Naive thymus-derived CD4-positive, alpha-beta T cell (primary cell): ENCODE data around the gene MROH7. TPM values are rescaled to one million over a fixed set of nuclear protein-coding genes. Genes with fewer than 3 reads are reported as not detected.

Experiments
- ATAC-seq: fragments of 150-1000 bp; cut with Tn5 transposase; 2 replicates; pipeline ENCODE4 v1.10.0; 2021; ENCODE audit warnings: mild to moderate bottlenecking, moderate library complexity
- CTCF ChIA-PET: fragments of 350-600 bp; sonication (Branson Sonifier 250); formaldehyde crosslinking; loops from one replicate; lab custom pipeline; 2021; ENCODE audit warnings: antibody characterized with exemption; lab: Charles Lee
- POLR2A ChIA-PET: fragments of 350-600 bp; sonication (Branson Sonifier 250); formaldehyde crosslinking; loops from one replicate; lab custom pipeline; 2021; ENCODE audit warnings: antibody characterized with exemption, inconsistent platforms; lab: Charles Lee
- DNase-seq, 9 donors: peaks; one replicate each; pipeline versions ENCODE4 v3.0.0 to v3.0.0-alpha.2; 2020 to 2022; ENCODE audit warnings: mixed read lengths in 1 of 9
- H3K27ac ChIP-seq: one replicate; pipeline ENCODE4 v1.7.0; 2013; ENCODE audit warnings: mild to moderate bottlenecking, low read depth, low read length, moderate library complexity
- H3K27me3 ChIP-seq, 2 donors: one replicate each; pipeline ENCODE4 v1.7.0; 2013; ENCODE audit warnings: low read length in 2 of 2, mild to moderate bottlenecking in 2 of 2, moderate library complexity in 2 of 2; ENCODE audit not compliant: control insufficient read depth in 2 of 2, insufficient read depth in 2 of 2
- H3K36me3 ChIP-seq, 3 experiments: 1 replicate in 2 of 3; 2 replicates in 1 of 3; pipeline ENCODE4 v1.7.0; 2013; ENCODE audit warnings: low read length in 3 of 3, mild to moderate bottlenecking in 3 of 3, moderate library complexity in 1 of 3; ENCODE audit not compliant: insufficient read depth in 3 of 3, control insufficient read depth in 2 of 3
- H3K4me1 ChIP-seq, 2 donors: one replicate each; pipeline ENCODE4 v1.7.0; 2013; ENCODE audit warnings: low read length in 2 of 2, mild to moderate bottlenecking in 2 of 2, moderate library complexity in 1 of 2; ENCODE audit not compliant: control insufficient read depth in 2 of 2, insufficient read depth in 2 of 2
- H3K4me3 ChIP-seq: 2 replicates; pipeline ENCODE4 v1.7.0; 2013; ENCODE audit warnings: mild to moderate bottlenecking, low read length
- H3K9me3 ChIP-seq, 3 experiments: 1 replicate in 2 of 3; 2 replicates in 1 of 3; pipeline ENCODE4 v1.7.0; 2013; ENCODE audit warnings: low read length in 3 of 3; ENCODE audit not compliant: control insufficient read depth in 2 of 3
- H3K27ac Mint-ChIP-seq, 9 donors: one replicate each; pipeline ENCODE4 v1.8.0; 2020 to 2022; ENCODE audit warnings: mixed read lengths in 9 of 9, mild to moderate bottlenecking in 8 of 9, moderate library complexity in 5 of 9, inconsistent platforms in 2 of 9
- H3K27me3 Mint-ChIP-seq, 5 donors: one replicate each; pipeline ENCODE4 v1.8.0; 2021 to 2022; ENCODE audit warnings: mixed read lengths in 5 of 5, mild to moderate bottlenecking in 1 of 5
- H3K36me3 Mint-ChIP-seq, 5 donors: one replicate each; pipeline ENCODE4 v1.8.0; 2020 to 2022; ENCODE audit warnings: mixed read lengths in 5 of 5, mild to moderate bottlenecking in 3 of 5, inconsistent platforms in 1 of 5
- H3K4me1 Mint-ChIP-seq, 7 donors: one replicate each; pipeline ENCODE4 v1.8.0; 2020 to 2022; ENCODE audit warnings: mixed read lengths in 7 of 7, mild to moderate bottlenecking in 3 of 7, inconsistent platforms in 1 of 7
- H3K4me3 Mint-ChIP-seq, 10 donors: one replicate each; pipeline ENCODE4 v1.8.0; 2020 to 2022; ENCODE audit warnings: mild to moderate bottlenecking in 10 of 10, mixed read lengths in 10 of 10, moderate library complexity in 6 of 10, inconsistent platforms in 2 of 10
- H3K9me3 Mint-ChIP-seq, 11 donors: one replicate each; pipeline ENCODE4 v1.8.0; 2020 to 2022; ENCODE audit warnings: mixed read lengths in 11 of 11, mild to moderate bottlenecking in 4 of 11, inconsistent platforms in 1 of 11, moderate library complexity in 1 of 11
- intact Hi-C, 2 donors: fragments of 100-400 bp; cut with micrococcal nuclease; formaldehyde crosslinking; loops; one replicate each; pipeline ENCODE4 v1.15.1; 2023
- polyA plus RNA-seq, 2 donors: library from polyadenylated mRNA; unstranded; fragments of 300-500 nt; fragmentation: Illumina TruSeq; gene quantifications; one replicate each; pipeline ENCODE4 v1.2.3, GENCODE V29; 2021
- total RNA-seq, 6 experiments: library from RNA in 5 of 6; stranded (reverse) in 5 of 6; gene quantifications; 1 replicate in 5 of 6; 2 replicates in 1 of 6; pipeline ENCODE4 v1.2.3 and lab custom pipeline; 2021 to 2026

The MROH7 gene
- total and polyA plus RNA-seq, 7 experiments from 2014 or later, result 0.15 to 1.9 (median 0.33) TPM; not detected in 3

DNA sequence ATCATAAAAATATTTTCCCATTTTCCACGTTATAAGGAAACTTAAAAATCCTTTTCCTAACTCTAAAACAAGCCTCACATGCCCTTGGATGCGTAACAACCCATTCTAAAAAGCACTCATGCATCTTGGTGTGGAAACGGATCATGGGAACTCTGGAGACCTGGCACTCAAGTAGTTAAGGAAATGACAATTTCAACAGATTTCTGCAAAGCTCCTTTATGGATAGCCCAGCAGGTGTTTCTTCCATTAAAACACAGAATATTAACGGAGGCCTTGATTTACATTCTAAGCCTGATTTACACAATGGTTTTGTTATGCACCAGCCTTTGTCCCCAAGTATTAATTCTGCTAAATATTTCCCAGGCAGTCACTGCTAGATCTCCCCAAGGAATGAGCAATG lies 109.8 kb downstream of the MROH7 start:
- Histone ChIP-seq H3K4me3 (no peak overlapping the region), H3K4me1 (no peaks in the 10 kb centered on the region), H3K27ac (no peak overlapping the region), H3K9me3 (no peaks in the 10 kb centered on the region), H3K27me3 (no peaks in the 10 kb centered on the region), H3K36me3 (peaks cover 0 to 8% (median 0%) of the 10 kb centered on the region in 3 experiments)
- Mint-ChIP-seq H3K36me3 (peaks cover 0 to 5% (median 0%) of the 10 kb centered on the region in 5 donors), H3K9me3 (no peaks in the 10 kb centered on the region), H3K4me3 (no peak overlapping the region), H3K27ac (no peak overlapping the region), H3K27me3 (no peaks in the 10 kb centered on the region), H3K4me1 (peaks cover 0 to 3% (median 0%) of the 10 kb centered on the region in 7 donors)
- intact Hi-C loops, result no loop called here
- DNase-seq, result no peak
- ATAC-seq, result no peak
- POLR2A ChIA-PET, result no interaction called here
- CTCF ChIA-PET, result interaction anchor here (0.5 kb wide), 1 partner anchor 126 kb away, joined by 3 read pairs; no protein-coding TSS in a partner anchor

DNA sequence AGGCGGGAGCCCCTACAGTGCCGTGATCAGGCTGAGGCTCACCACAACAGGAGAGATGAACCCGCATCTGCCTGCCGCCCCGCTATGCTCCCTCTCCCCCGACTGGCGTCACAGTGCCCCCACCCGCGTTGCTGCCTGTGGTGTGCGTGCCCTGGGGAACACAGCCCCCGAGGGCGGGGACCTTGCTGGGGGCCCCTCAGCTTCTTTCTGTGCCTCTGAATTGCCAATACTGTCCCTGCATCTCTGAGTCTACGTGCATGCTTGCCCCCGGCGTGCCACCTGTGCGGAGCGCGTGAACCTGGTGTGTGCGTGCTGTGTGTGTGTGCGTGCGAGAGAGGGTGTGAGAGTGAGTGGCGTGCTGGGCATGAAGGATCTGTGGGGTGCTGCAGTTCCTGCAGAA lies 112.5 kb downstream of the MROH7 start:
- Histone ChIP-seq H3K9me3 (no peaks in the 10 kb centered on the region), H3K36me3 (peaks cover 0 to 33% (median 0%) of the 10 kb centered on the region in 3 experiments), H3K27ac (no peak overlapping the region), H3K27me3 (no peaks in the 10 kb centered on the region), H3K4me1 (no peaks in the 10 kb centered on the region), H3K4me3 (no peak overlapping the region)
- intact Hi-C loops, result no loop called here
- peaks cover 0 to 4% (median 0%) of the 10 kb centered on the region in 7 donors for H3K4me1 Mint-ChIP-seq
- H3K9me3 Mint-ChIP-seq, result no peaks in the 10 kb centered on the region
- no peak overlapping the region for H3K27ac Mint-ChIP-seq
- ATAC-seq (no peak), DNase-seq (no peak)
- H3K36me3 Mint-ChIP-seq, result peaks cover 0 to 30% (median 7%) of the 10 kb centered on the region in 5 donors
- no peak overlapping the region for H3K4me3 Mint-ChIP-seq
- H3K27me3 Mint-ChIP-seq, result no peaks in the 10 kb centered on the region
- POLR2A ChIA-PET, result no interaction called here
- CTCF ChIA-PET, result no interaction called here

DNA sequence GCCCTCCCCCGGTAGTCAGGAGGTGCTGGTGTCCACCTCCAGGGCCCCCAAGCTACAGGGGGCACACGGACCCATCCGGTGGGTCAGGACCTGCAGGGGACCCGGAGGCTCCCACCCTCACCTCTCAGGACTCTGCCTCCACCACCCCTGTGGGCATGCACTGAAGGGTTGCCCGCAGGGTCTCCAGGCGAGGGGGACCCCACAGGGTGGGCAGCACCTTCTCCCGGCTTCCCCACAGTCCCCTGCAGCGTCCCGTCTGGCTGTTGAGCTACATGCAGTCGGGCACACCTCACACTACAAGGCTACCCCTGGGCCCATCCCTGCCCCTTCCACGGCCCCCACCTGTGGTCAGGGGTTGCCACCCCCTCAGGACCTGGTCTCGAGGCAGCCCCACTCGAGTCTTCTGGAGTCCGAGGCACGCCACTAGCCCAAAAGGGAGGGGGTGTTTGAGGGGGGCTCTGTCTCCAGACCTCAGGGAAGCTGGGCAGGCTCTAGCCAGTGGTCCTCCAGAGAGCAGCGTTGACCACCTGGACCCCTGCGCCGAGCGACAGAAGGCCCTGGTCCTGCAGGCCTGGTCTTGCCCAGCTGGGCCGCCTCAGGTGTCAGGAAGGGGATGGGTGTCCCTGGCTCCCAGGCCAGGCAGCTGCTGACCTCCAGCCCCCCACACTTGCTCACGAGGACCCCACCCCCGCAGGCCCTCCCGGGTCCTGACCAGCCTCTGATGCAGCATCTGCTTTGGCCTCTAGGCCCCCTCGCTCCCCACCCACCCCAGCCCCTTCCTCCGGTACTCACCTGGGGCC lies 113.1 kb downstream of the MROH7 start:
- no peaks in the 10 kb centered on the region for H3K27me3 ChIP-seq
- H3K27ac ChIP-seq, result no peak overlapping the region
- intact Hi-C loops, result no loop called here
- Mint-ChIP-seq H3K4me3 (no peak overlapping the region), H3K36me3 (peaks cover 0 to 34% (median 7%) of the 10 kb centered on the region in 5 donors), H3K27ac (no peak overlapping the region), H3K27me3 (no peaks in the 10 kb centered on the region), H3K9me3 (no peaks in the 10 kb centered on the region), H3K4me1 (peaks cover 0 to 4% (median 0%) of the 10 kb centered on the region in 7 donors)
- peaks cover 0 to 33% (median 0%) of the 10 kb centered on the region in 3 experiments for H3K36me3 ChIP-seq
- no peaks in the 10 kb centered on the region for H3K4me1 ChIP-seq
- ChIA-PET POLR2A (no interaction called here), CTCF (no interaction called here)
- ATAC-seq (no peak), DNase-seq (no peak)
- H3K4me3 ChIP-seq, result no peak overlapping the region
- H3K9me3 ChIP-seq, result no peaks in the 10 kb centered on the region

DNA sequence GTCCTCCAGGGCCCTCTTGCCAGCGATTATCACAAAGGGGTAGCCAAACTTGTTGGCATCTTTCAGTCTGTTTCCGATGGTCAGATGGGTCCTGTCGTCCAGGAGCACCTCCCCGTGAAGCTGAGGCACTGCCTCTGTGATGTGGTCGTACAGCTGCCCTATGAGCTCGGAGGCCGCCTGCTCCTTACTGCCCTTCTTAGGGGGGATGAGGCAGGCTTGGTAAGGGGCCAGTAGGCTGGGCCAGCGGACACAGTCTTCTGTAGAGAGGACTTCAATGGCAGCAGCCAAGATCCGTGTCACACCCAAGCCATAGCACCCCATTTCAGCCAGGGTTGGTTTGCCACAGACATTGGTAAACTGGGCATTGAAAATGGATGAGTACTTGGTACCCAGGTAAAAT lies 116.2 kb downstream of the MROH7 start:
- DNase-seq (no peak), ATAC-seq (no peak)
- Histone ChIP-seq H3K4me1 (no peaks in the 10 kb centered on the region), H3K9me3 (no peaks in the 10 kb centered on the region), H3K27ac (no peak overlapping the region), H3K36me3 (peaks cover 0 to 33% (median 0%) of the 10 kb centered on the region in 3 experiments), H3K4me3 (no peak overlapping the region), H3K27me3 (no peaks in the 10 kb centered on the region)
- H3K4me3 Mint-ChIP-seq, result no peak overlapping the region
- CTCF ChIA-PET, result interaction anchor here (1.2 kb wide), 1 partner anchor 44 kb away, joined by 3 read pairs; no protein-coding TSS in a partner anchor
- peaks cover 0 to 34% (median 10%) of the 10 kb centered on the region in 5 donors for H3K36me3 Mint-ChIP-seq
- intact Hi-C loops, result no loop called here
- POLR2A ChIA-PET, result no interaction called here
- H3K27ac Mint-ChIP-seq, result no peak overlapping the region
- H3K4me1 Mint-ChIP-seq, result peaks cover 2 to 13% (median 6%) of the 10 kb centered on the region in 7 donors
- no peaks in the 10 kb centered on the region for H3K27me3 Mint-ChIP-seq
- no peaks in the 10 kb centered on the region for H3K9me3 Mint-ChIP-seq

- intact Hi-C loops, result no loop called here
- H3K4me1 Mint-ChIP-seq, result peaks cover 9 to 18% (median 14%) of the 10 kb centered on the region in 7 donors
- no peak overlapping the region for H3K4me3 Mint-ChIP-seq
Measured at GRCh38 chr1:54758678-54759348, 117.2 kb downstream of the MROH7 start.

More at GRCh38 chr1:54758678-54759348, 117.2 kb downstream of the MROH7 start:
- Histone ChIP-seq H3K27me3 (no peaks in the 10 kb centered on the region), H3K4me3 (no peak overlapping the region), H3K27ac (no peak overlapping the region), H3K4me1 (peaks cover 0 to 6% of the 10 kb centered on the region in 2 donors), H3K36me3 (peaks cover 0 to 33% (median 0%) of the 10 kb centered on the region in 3 experiments), H3K9me3 (no peaks in the 10 kb centered on the region)
- no peak for DNase-seq
- Mint-ChIP-seq H3K36me3 (peaks cover 0 to 34% (median 10%) of the 10 kb centered on the region in 5 donors), H3K27ac (no peak overlapping the region), H3K9me3 (no peaks in the 10 kb centered on the region), H3K27me3 (no peaks in the 10 kb centered on the region)
- CTCF ChIA-PET, result no interaction called here
- POLR2A ChIA-PET, result no interaction called here
- no peak for ATAC-seq
